ENCODE measurements around the gene ARHGEF6.
"Not testable (repeated sequence)": the region's sequence is repeated elsewhere in the genome, so short reads cannot be mapped to it uniquely, and the experiment has no call there.

The ARHGEF6 gene

GRCh38 chrX:136806891-136807410 lies 26.2 kb upstream of the ARHGEF6 start:
- H3K27ac Mint-ChIP-seq: no peak overlapping the region
- H3K27me3 Mint-ChIP-seq: no peaks in the 10 kb centered on the region
- H3K9me3 Mint-ChIP-seq: no peaks in the 10 kb centered on the region
- peaks cover 2% of the 10 kb centered on the region for H3K36me3 Mint-ChIP-seq
- H3K4me1 Mint-ChIP-seq: no peaks in the 10 kb centered on the region
- ATAC-seq (ENCODE audit: low read depth) (no peak), DNase-seq (ENCODE audit: low spot score in 2 of 2) (no peak)
- no peak overlapping the region for H3K4me3 Mint-ChIP-seq

GRCh38 chrX:136802515-136802914 lies 21.8 kb upstream of the ARHGEF6 start:
- Mint-ChIP-seq H3K4me3 (no peak overlapping the region), H3K27me3 (no peaks in the 10 kb centered on the region), H3K27ac (no peak overlapping the region), H3K36me3 (peaks cover 2% of the 10 kb centered on the region), H3K9me3 (no peaks in the 10 kb centered on the region), H3K4me1 (peaks cover 6% of the 10 kb centered on the region)
- ATAC-seq (ENCODE audit: low read depth) (no peak), DNase-seq (ENCODE audit: low spot score in 2 of 2) (no peak)

- H3K4me3 Mint-ChIP-seq: no peak overlapping the region
- no peak overlapping the region for H3K27ac Mint-ChIP-seq
- no peaks in the 10 kb centered on the region for H3K36me3 Mint-ChIP-seq
- DNase-seq (ENCODE audit: low spot score in 2 of 2) (no peak), ATAC-seq (ENCODE audit: low read depth) (no peak)
- H3K9me3 Mint-ChIP-seq: peaks cover 7% of the 10 kb centered on the region
- H3K4me1 Mint-ChIP-seq: peaks cover 6% of the 10 kb centered on the region
- no peaks in the 10 kb centered on the region for H3K27me3 Mint-ChIP-seq
These were observed 17.1 kb upstream of the ARHGEF6 start for GRCh38 chrX:136797787-136798186.

- H3K36me3 Mint-ChIP-seq; H3K4me1 Mint-ChIP-seq; H3K27me3 Mint-ChIP-seq; H3K4me3 Mint-ChIP-seq; ATAC-seq (ENCODE audit: low read depth); DNase-seq (ENCODE audit: low spot score in 2 of 2); H3K27ac Mint-ChIP-seq; H3K9me3 Mint-ChIP-seq: not testable (repeated sequence)
These were observed 14.4 kb upstream of the ARHGEF6 start for GRCh38 chrX:136795132-136795531.

GRCh38 chrX:136794660-136795059 lies 13.9 kb upstream of the ARHGEF6 start:
- not testable (repeated sequence) for ATAC-seq (ENCODE audit: low read depth); H3K9me3 Mint-ChIP-seq; H3K27me3 Mint-ChIP-seq; H3K27ac Mint-ChIP-seq; H3K4me1 Mint-ChIP-seq; H3K4me3 Mint-ChIP-seq; H3K36me3 Mint-ChIP-seq; DNase-seq (ENCODE audit: low spot score in 2 of 2)

- DNase-seq (ENCODE audit: low spot score in 2 of 2) (no peak), ATAC-seq (ENCODE audit: low read depth) (no peak)
- no peak overlapping the region for H3K4me3 Mint-ChIP-seq
- H3K9me3 Mint-ChIP-seq: peaks cover 7% of the 10 kb centered on the region
- H3K27me3 Mint-ChIP-seq: no peaks in the 10 kb centered on the region
- no peaks in the 10 kb centered on the region for H3K36me3 Mint-ChIP-seq
- peak overlapping the region; percentile 3 for H3K27ac Mint-ChIP-seq
- H3K4me1 Mint-ChIP-seq: peaks cover 6% of the 10 kb centered on the region
These were observed 13.3 kb upstream of the ARHGEF6 start for GRCh38 chrX:136794080-136794479.

GRCh38 chrX:136789856-136790255 lies 9.1 kb upstream of the ARHGEF6 start:
- Mint-ChIP-seq H3K36me3 (no peaks in the 10 kb centered on the region), H3K9me3 (peaks cover 4% of the 10 kb centered on the region), H3K27me3 (no peaks in the 10 kb centered on the region), H3K4me3 (no peak overlapping the region), H3K27ac (no peak overlapping the region), H3K4me1 (no peaks in the 10 kb centered on the region)
- DNase-seq (ENCODE audit: low spot score in 2 of 2): no peak
- no peak for ATAC-seq (ENCODE audit: low read depth)

- peaks cover 10% of the 10 kb centered on the region for H3K4me1 Mint-ChIP-seq
These were observed 3.5 kb upstream of the ARHGEF6 start for GRCh38 chrX:136784231-136784630.

GRCh38 chrX:136783159-136783558 lies 2.4 kb upstream of the ARHGEF6 start:
- Mint-ChIP-seq H3K36me3 (no peaks in the 10 kb centered on the region), H3K9me3 (no peaks in the 10 kb centered on the region), H3K4me3 (no peak overlapping the region), H3K4me1 (peaks cover 10% of the 10 kb centered on the region), H3K27me3 (no peaks in the 10 kb centered on the region), H3K27ac (peak overlapping the region; percentile 77)
- DNase-seq (ENCODE audit: low spot score in 2 of 2): no peak
- ATAC-seq (ENCODE audit: low read depth): no peak

More at GRCh38 chrX:136784231-136784630, 3.5 kb upstream of the ARHGEF6 start:
- DNase-seq (ENCODE audit: low spot score in 2 of 2) (no peak), ATAC-seq (ENCODE audit: low read depth) (no peak)
- H3K27ac Mint-ChIP-seq: no peak overlapping the region
- no peaks in the 10 kb centered on the region for H3K36me3 Mint-ChIP-seq
- no peaks in the 10 kb centered on the region for H3K9me3 Mint-ChIP-seq
- H3K4me3 Mint-ChIP-seq: no peak overlapping the region
- H3K27me3 Mint-ChIP-seq: no peaks in the 10 kb centered on the region

- peak; percentile 23 for ATAC-seq (ENCODE audit: low read depth)
- Mint-ChIP-seq H3K36me3 (peaks cover 1% of the 10 kb centered on the region), H3K27ac (peak overlapping the region; percentile 92), H3K9me3 (no peaks in the 10 kb centered on the region), H3K27me3 (no peaks in the 10 kb centered on the region), H3K4me3 (peak overlapping the region; percentile 90), H3K4me1 (peaks cover 21% of the 10 kb centered on the region)
- DNase-seq (ENCODE audit: low spot score in 2 of 2): no peak
These were observed 557 bp upstream of the ARHGEF6 start for GRCh38 chrX:136781180-136781797.

- Mint-ChIP-seq H3K9me3 (no peaks in the 10 kb centered on the region), H3K36me3 (peaks cover 1% of the 10 kb centered on the region), H3K4me1 (peaks cover 31% of the 10 kb centered on the region), H3K4me3 (peak overlapping the region; percentile 90), H3K27ac (peak overlapping the region; percentile 92), H3K27me3 (no peaks in the 10 kb centered on the region)
- ATAC-seq (ENCODE audit: low read depth): no peak
- DNase-seq (ENCODE audit: low spot score in 2 of 2): no peak
These were observed 491 bp downstream of the ARHGEF6 start for GRCh38 chrX:136780241-136780640.

- H3K27me3 Mint-ChIP-seq: no peaks in the 10 kb centered on the region
- no peak for DNase-seq (ENCODE audit: low spot score in 2 of 2)
- peak; percentile 63 for ATAC-seq (ENCODE audit: low read depth)
- peak overlapping the region; percentile 90 for H3K4me3 Mint-ChIP-seq
- peaks cover 3% of the 10 kb centered on the region for H3K36me3 Mint-ChIP-seq
- H3K27ac Mint-ChIP-seq: peak overlapping the region; percentile 92
- no peaks in the 10 kb centered on the region for H3K9me3 Mint-ChIP-seq
- H3K4me1 Mint-ChIP-seq: peaks cover 38% of the 10 kb centered on the region
These were observed 1.4 kb downstream of the ARHGEF6 start for GRCh38 chrX:136779346-136779781.

- Mint-ChIP-seq H3K27ac (peak overlapping the region; percentile 92), H3K36me3 (peaks cover 3% of the 10 kb centered on the region), H3K4me3 (peak overlapping the region; percentile 90), H3K4me1 (peaks cover 34% of the 10 kb centered on the region), H3K27me3 (no peaks in the 10 kb centered on the region), H3K9me3 (no peaks in the 10 kb centered on the region)
- peak; percentile 28 for ATAC-seq (ENCODE audit: low read depth)
- DNase-seq (ENCODE audit: low spot score in 2 of 2): no peak
These were observed 1.8 kb downstream of the ARHGEF6 start for GRCh38 chrX:136778916-136779315.

- Mint-ChIP-seq H3K4me1 (peaks cover 34% of the 10 kb centered on the region), H3K27me3 (no peaks in the 10 kb centered on the region), H3K36me3 (peaks cover 3% of the 10 kb centered on the region), H3K4me3 (peak overlapping the region; percentile 27), H3K9me3 (no peaks in the 10 kb centered on the region), H3K27ac (peak overlapping the region; percentile 92)
- DNase-seq (ENCODE audit: low spot score in 2 of 2) (no peak), ATAC-seq (ENCODE audit: low read depth) (no peak)
These were observed 2.7 kb downstream of the ARHGEF6 start for GRCh38 chrX:136778020-136778419.

- ATAC-seq (ENCODE audit: low read depth) (no peak), DNase-seq (ENCODE audit: low spot score in 2 of 2) (no peak)
- no peaks in the 10 kb centered on the region for H3K27me3 Mint-ChIP-seq
- no peak overlapping the region for H3K27ac Mint-ChIP-seq
- H3K4me1 Mint-ChIP-seq: peaks cover 32% of the 10 kb centered on the region
- peaks cover 1% of the 10 kb centered on the region for H3K9me3 Mint-ChIP-seq
- no peak overlapping the region for H3K4me3 Mint-ChIP-seq
- H3K36me3 Mint-ChIP-seq: peaks cover 9% of the 10 kb centered on the region
These were observed 7.1 kb downstream of the ARHGEF6 start for GRCh38 chrX:136773648-136774047.
